HCT116 (cell line): Measurements from ENCODE around the gene LHX8. TPM values are rescaled to one million over a fixed set of nuclear protein-coding genes. Genes with fewer than 3 reads are reported as not detected.

Experiments
- ATAC-seq: fragments of 200-7000 bp; cut with Tn5 transposase; 2 replicates; pipeline ENCODE4 v1.9.1; 2020; ENCODE audit warnings: mild to moderate bottlenecking, moderate library complexity
- BruUV-seq: library from RNA; stranded (reverse); fragments of 400-500 nt; replicated peaks from 2 replicates; lab custom pipeline; 2021; lab: Mats Ljungman, UMichigan
- CTCF ChIA-PET: fragments of 300-600 bp; sonication (Branson Sonifier 250); formaldehyde crosslinking; loops from one replicate; lab custom pipeline; 2021; ENCODE audit warnings: antibody characterized with exemption; lab: Charles Lee
- POLR2A ChIA-PET: fragments of 300-600, 350-600 bp; sonication (Branson Sonifier 250); formaldehyde crosslinking; loops from one replicate; lab custom pipeline; 2021; ENCODE audit warnings: antibody characterized with exemption; lab: Charles Lee
- RAD21 ChIA-PET, 2 experiments: fragments of 300-600 bp; sonication (Branson Sonifier 250); formaldehyde crosslinking; loops; one replicate each; lab custom pipeline; 2023; ENCODE audit warnings: low total read pairs in 2 of 2; ENCODE audit not compliant: uncharacterized antibody in 2 of 2, unreplicated experiment in 2 of 2, low non-redundant PET in 1 of 2; lab: Charles Lee
- DNase-seq: peaks from one replicate; pipeline ENCODE4 v3.0.0-alpha.2; 2010; ENCODE audit warnings: low read depth, low spot score
- H2AFZ ChIP-seq: fragments of 200-600 bp; shearing (Covaris generic), sonication (generic); 2 replicates; pipeline ENCODE4 v1.6.1; 2017; ENCODE audit warnings: low read depth, mixed run types, mixed read lengths, antibody characterized with exemption, low read length; ENCODE audit not compliant: poor library complexity, severe bottlenecking
- H3K27ac ChIP-seq: 2 replicates; pipeline ENCODE4 v1.5.1; 2012; ENCODE audit warnings: low read depth, low read length
- H3K27me3 ChIP-seq: fragments of 200-600 bp; sonication (generic); 2 replicates; pipeline ENCODE4 v1.6.1; 2016; ENCODE audit warnings: mixed run types, low read length, mixed read lengths; ENCODE audit not compliant: insufficient read depth
- H3K36me3 ChIP-seq, 2 experiments: fragments of 200-500 bp in 1 of 2; fragments of 200-600 bp in 1 of 2; sonication (Bioruptor generic) in 1 of 2; sonication (generic) in 1 of 2; 2 replicates each; pipeline versions ENCODE4 v1.5.1 to v1.6.1; 2014 to 2016; ENCODE audit warnings: low read length in 2 of 2, inconsistent platforms in 1 of 2, mixed read lengths in 1 of 2, mixed run types in 1 of 2; ENCODE audit not compliant: insufficient read depth in 2 of 2, control insufficient read depth in 1 of 2
- H3K4me1 ChIP-seq, 2 experiments: fragments of 200-600 bp in 1 of 2; sonication (generic) in 1 of 2; 2 replicates each; pipeline versions ENCODE4 v1.5.1 to v1.6.1; 2012 to 2017; ENCODE audit warnings: low read length in 2 of 2, inconsistent platforms in 1 of 2, mild to moderate bottlenecking in 1 of 2, mixed read lengths in 1 of 2, mixed run types in 1 of 2, moderate library complexity in 1 of 2; ENCODE audit not compliant: insufficient read depth in 2 of 2, control insufficient read depth in 1 of 2
- H3K4me2 ChIP-seq: fragments of 200-600 bp; sonication (generic); 2 replicates; pipeline ENCODE4 v1.6.1; 2017; ENCODE audit warnings: mixed run types, low read length, mixed read lengths
- H3K4me3 ChIP-seq, 2 experiments: fragments of 200-600 bp in 1 of 2; sonication (generic) in 1 of 2; replicated peaks in 1 of 2; 2 replicates each; pipeline ENCODE4 v1.5.1; 2011 to 2016; ENCODE audit warnings: low read length in 2 of 2, control low read depth in 1 of 2, low read depth in 1 of 2, mild to moderate bottlenecking in 1 of 2, mixed read lengths in 1 of 2, mixed run types in 1 of 2
- H3K79me2 ChIP-seq: fragments of 200-600 bp; sonication (generic); 2 replicates; pipeline ENCODE4 v1.6.1; 2017; ENCODE audit warnings: mild to moderate bottlenecking, mixed run types, low read length, moderate library complexity, mixed read lengths; ENCODE audit not compliant: insufficient read depth
- H3K9ac ChIP-seq: fragments of 200-600 bp; sonication (generic); 2 replicates; pipeline ENCODE4 v1.6.1; 2016; ENCODE audit warnings: low read length, mixed read lengths
- H3K9me2 ChIP-seq: fragments of 200-600 bp; sonication (generic), shearing (Covaris generic); 2 replicates; pipeline ENCODE4 v1.6.1; 2017; ENCODE audit warnings: mixed run types, mild to moderate bottlenecking, moderate library complexity; ENCODE audit not compliant: insufficient read depth
- H3K9me3 ChIP-seq, 2 experiments: fragments of 200-500 bp in 1 of 2; fragments of 200-600 bp in 1 of 2; sonication (Bioruptor generic) in 1 of 2; sonication (generic) in 1 of 2; 2 replicates each; pipeline ENCODE4 v1.6.1; 2014 to 2017; ENCODE audit warnings: low read length in 2 of 2, mixed read lengths in 2 of 2, inconsistent platforms in 1 of 2, low read depth in 1 of 2, mild to moderate bottlenecking in 1 of 2, mixed run types in 1 of 2, moderate library complexity in 1 of 2; ENCODE audit not compliant: control insufficient read depth in 1 of 2, insufficient read depth in 1 of 2
- H4K20me1 ChIP-seq: fragments of 200-600 bp; sonication (generic), shearing (Covaris generic); 2 replicates; pipeline ENCODE4 v1.6.1; 2017; ENCODE audit warnings: mixed run types, mild to moderate bottlenecking, moderate library complexity; ENCODE audit not compliant: insufficient read depth
- CBX3 ChIP-seq: IDR thresholded peaks from 2 replicates; pipeline ENCODE4 v1.6.1; 2012; ENCODE audit warnings: low read depth
- CEBPB ChIP-seq: IDR thresholded peaks from 2 replicates; pipeline ENCODE4 v1.6.1; 2012; ENCODE audit warnings: low read depth
- CTCF ChIP-seq, 3 experiments: fragments of 200-600 bp in 1 of 3; sonication (generic) in 1 of 3; IDR thresholded peaks in 2 of 3; conservative IDR thresholded peaks in 1 of 3; 2 replicates each; pipeline ENCODE4 v1.5.1; 2012 to 2017; ENCODE audit warnings: low read depth in 2 of 3, low read length in 2 of 3, antibody characterized with exemption in 1 of 3, borderline replicate concordance in 1 of 3, control low read depth in 1 of 3, mild to moderate bottlenecking in 1 of 3, mixed read lengths in 1 of 3, mixed run types in 1 of 3, moderate library complexity in 1 of 3; ENCODE audit not compliant: insufficient read depth in 1 of 3
- EGR1 ChIP-seq: IDR thresholded peaks from 2 replicates; pipeline ENCODE4 v1.6.1; 2012; ENCODE audit warnings: low read depth
- EZH2 ChIP-seq: fragments of 200-600 bp; sonication (generic); IDR thresholded peaks from 2 replicates; pipeline ENCODE4 v1.6.1; 2017; ENCODE audit warnings: antibody characterized with exemption, mixed run types
- EZH2phosphoT487 ChIP-seq: fragments of 200-600 bp; IDR thresholded peaks from 2 replicates; pipeline ENCODE4 v1.6.1; 2018; ENCODE audit warnings: antibody characterized with exemption, borderline replicate concordance
- FOSL1 ChIP-seq: IDR thresholded peaks from 2 replicates; pipeline ENCODE4 v1.6.1; 2012; ENCODE audit warnings: low read depth
- JUND ChIP-seq: IDR thresholded peaks from 2 replicates; pipeline ENCODE4 v1.6.1; 2012
- MAX ChIP-seq: IDR thresholded peaks from 2 replicates; pipeline ENCODE4 v1.6.1; 2012
- POLR2A ChIP-seq: IDR thresholded peaks from 2 replicates; pipeline ENCODE4 v1.7.0; 2011; ENCODE audit warnings: borderline replicate concordance; ENCODE audit not compliant: insufficient read depth, insufficient read length; ENCODE audit errors: extremely low read depth
- RAD21 ChIP-seq: IDR thresholded peaks from 2 replicates; pipeline ENCODE4 v1.6.1; 2012; ENCODE audit warnings: low read depth, mild to moderate bottlenecking
- SIN3A ChIP-seq: IDR thresholded peaks from 2 replicates; pipeline ENCODE4 v1.6.1; 2012; ENCODE audit warnings: low read depth
- SRF ChIP-seq: IDR thresholded peaks from 2 replicates; pipeline ENCODE4 v1.6.1; 2012; ENCODE audit warnings: low read depth
- YY1 ChIP-seq: IDR thresholded peaks from 2 replicates; pipeline ENCODE4 v1.6.1; 2011; ENCODE audit warnings: low read length, low read depth, moderate library complexity, mild to moderate bottlenecking; ENCODE audit not compliant: insufficient replicate concordance; ENCODE audit errors: extremely low read depth
- ZBTB33 ChIP-seq: IDR thresholded peaks from 2 replicates; pipeline ENCODE4 v1.6.1; 2011; ENCODE audit warnings: mild to moderate bottlenecking, low read length, moderate library complexity; ENCODE audit not compliant: insufficient replicate concordance; ENCODE audit errors: extremely low read depth
- ZNF274 ChIP-seq: fragments of 200-500 bp; sonication (Bioruptor generic); IDR thresholded peaks from 2 replicates; pipeline ENCODE4 v1.6.1; 2014; ENCODE audit warnings: mild to moderate bottlenecking, low read depth, low read length, inconsistent platforms
- intact Hi-C: fragments of 100-400 bp; cut with micrococcal nuclease; formaldehyde crosslinking; loops from 2 replicates; pipeline ENCODE4 v1.10.0; 2022
- total RNA-seq: library from RNA; stranded (reverse); gene quantifications from one replicate; pipeline ENCODE4 v1.2.1, GENCODE V29; 2021; ENCODE audit not compliant: unreplicated experiment

LHX8 gene
- total RNA-seq, 1 experiment from 2014 or later: not detected

- DNase-seq: no peak
- Histone ChIP-seq H3K27me3 (peaks cover 27% of the 10 kb centered on the region), H3K4me1 (no peaks in the 10 kb centered on the region), H3K9ac (no peak overlapping the region), H3K36me3 (no peaks in the 10 kb centered on the region), H2AFZ (no peak overlapping the region), H3K4me3 (no peak overlapping the region), H3K9me3 (no peaks in the 10 kb centered on the region), H3K4me2 (no peak overlapping the region), H4K20me1 (no peaks in the 10 kb centered on the region), H3K79me2 (no peaks in the 10 kb centered on the region), H3K9me2 (no peaks in the 10 kb centered on the region), H3K27ac (no peak overlapping the region)
- BruUV-seq: no TSS peak
- ChIA-PET RAD21 (no interaction called here), CTCF (no interaction called here), POLR2A (no interaction called here)
- intact Hi-C loops: no loop called here
- TF ChIP-seq ZBTB33 (no peak), ZNF274 (no peak), EZH2phosphoT487 (no peak), FOSL1 (no peak), SRF (no peak)
- ATAC-seq: no peak
Observed at GRCh38 chr1:75170981-75171380, 36.8 kb downstream of the LHX8 start.

- Histone ChIP-seq H3K4me3 (no peak overlapping the region), H3K9ac (no peak overlapping the region), H3K9me2 (no peaks in the 10 kb centered on the region), H3K4me1 (no peaks in the 10 kb centered on the region), H3K4me2 (no peak overlapping the region), H4K20me1 (no peaks in the 10 kb centered on the region), H3K79me2 (no peaks in the 10 kb centered on the region), H3K27me3 (peaks cover 18% of the 10 kb centered on the region), H2AFZ (no peak overlapping the region), H3K36me3 (no peaks in the 10 kb centered on the region), H3K9me3 (no peaks in the 10 kb centered on the region), H3K27ac (no peak overlapping the region)
- POLR2A ChIA-PET: no interaction called here
- no TSS peak for BruUV-seq
- RAD21 ChIA-PET: no interaction called here
- intact Hi-C loops: no loop called here
- CTCF ChIA-PET: no interaction called here
- DNase-seq (no peak), ATAC-seq (no peak)
- TF ChIP-seq POLR2A (no peak), EGR1 (no peak), SRF (no peak), JUND (no peak), YY1 (no peak), MAX (no peak), CEBPB (no peak), RAD21 (no peak), ZBTB33 (no peak), CTCF (IDR thresholded peaks at IDR 0.05 in 2 of 3, conservative IDR thresholded peaks at IDR 0.05 in 1 of 3; ENCODE audit: borderline replicate concordance in 1 of 3, insufficient read depth in 1 of 3, low read depth in 2 of 3, low read length in 2 of 3) (no peak), FOSL1 (no peak), SIN3A (no peak), CBX3 (no peak), EZH2 (no peak)
Observed at GRCh38 chr1:75171876-75172275, 37.7 kb downstream of the LHX8 start.
